Measurements from ENCODE around the gene TSPAN2.

The TSPAN2 gene

GRCh38 chr1:115006191-115006590 is 83.1 kb downstream of the TSPAN2 start:
- Histone ChIP-seq H3K9me3 (replicated peaks; ENCODE audit: insufficient read depth, low read length) (no peaks in the 10 kb centered on the region), H2AFZ (ENCODE audit: low read length) (no peak overlapping the region), H3K4me3 (ENCODE audit: low read length) (no peak overlapping the region), H3K9me2 (replicated peaks; ENCODE audit: insufficient read depth, low read length) (no peaks in the 10 kb centered on the region), H3F3A (ENCODE audit: insufficient read depth, low read length) (no peaks in the 10 kb centered on the region), H3K9ac (ENCODE audit: low read length) (no peak overlapping the region), H3K27ac (ENCODE audit: low read length) (no peak overlapping the region), H3K4me2 (ENCODE audit: low read depth, low read length) (no peak overlapping the region), H3K79me2 (ENCODE audit: low read length) (no peaks in the 10 kb centered on the region), H3K27me3 (replicated peaks; ENCODE audit: insufficient read depth, low read length) (no peaks in the 10 kb centered on the region), H4K20me1 (ENCODE audit: insufficient read depth, low read length) (no peaks in the 10 kb centered on the region), H3K4me1 (ENCODE audit: low read length) (no peaks in the 10 kb centered on the region), H3K36me3 (replicated peaks; ENCODE audit: insufficient read depth, low read length) (no peaks in the 10 kb centered on the region)
- TF ChIP-seq EZH2 (optimal IDR thresholded peaks at IDR 0.05; ENCODE audit: low read depth, low read length) = no peak
- TF ChIP-seq, protein P1, sequence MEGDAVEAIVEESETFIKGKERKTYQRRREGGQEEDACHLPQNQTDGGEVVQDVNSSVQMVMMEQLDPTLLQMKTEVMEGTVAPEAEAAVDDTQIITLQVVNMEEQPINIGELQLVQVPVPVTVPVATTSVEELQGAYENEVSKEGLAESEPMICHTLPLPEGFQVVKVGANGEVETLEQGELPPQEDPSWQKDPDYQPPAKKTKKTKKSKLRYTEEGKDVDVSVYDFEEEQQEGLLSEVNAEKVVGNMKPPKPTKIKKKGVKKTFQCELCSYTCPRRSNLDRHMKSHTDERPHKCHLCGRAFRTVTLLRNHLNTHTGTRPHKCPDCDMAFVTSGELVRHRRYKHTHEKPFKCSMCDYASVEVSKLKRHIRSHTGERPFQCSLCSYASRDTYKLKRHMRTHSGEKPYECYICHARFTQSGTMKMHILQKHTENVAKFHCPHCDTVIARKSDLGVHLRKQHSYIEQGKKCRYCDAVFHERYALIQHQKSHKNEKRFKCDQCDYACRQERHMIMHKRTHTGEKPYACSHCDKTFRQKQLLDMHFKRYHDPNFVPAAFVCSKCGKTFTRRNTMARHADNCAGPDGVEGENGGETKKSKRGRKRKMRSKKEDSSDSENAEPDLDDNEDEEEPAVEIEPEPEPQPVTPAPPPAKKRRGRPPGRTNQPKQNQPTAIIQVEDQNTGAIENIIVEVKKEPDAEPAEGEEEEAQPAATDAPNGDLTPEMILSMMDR (IDR thresholded peaks at IDR 0.05; ENCODE audit: low read length) = no peak
- TF ChIP-seq EZH2phosphoT487 (IDR thresholded peaks at IDR 0.05; ENCODE audit: low read length) = no peak
- no peak for DNase-seq
